NK-92 (cell line): ENCODE measurements around the gene RILP.

Experiments used
- DNase-seq: peaks from one replicate; lab custom pipeline; 2025; ENCODE audit not compliant: unreplicated experiment; lab: John Stamatoyannopoulos, UW

Gene RILP

DNA sequence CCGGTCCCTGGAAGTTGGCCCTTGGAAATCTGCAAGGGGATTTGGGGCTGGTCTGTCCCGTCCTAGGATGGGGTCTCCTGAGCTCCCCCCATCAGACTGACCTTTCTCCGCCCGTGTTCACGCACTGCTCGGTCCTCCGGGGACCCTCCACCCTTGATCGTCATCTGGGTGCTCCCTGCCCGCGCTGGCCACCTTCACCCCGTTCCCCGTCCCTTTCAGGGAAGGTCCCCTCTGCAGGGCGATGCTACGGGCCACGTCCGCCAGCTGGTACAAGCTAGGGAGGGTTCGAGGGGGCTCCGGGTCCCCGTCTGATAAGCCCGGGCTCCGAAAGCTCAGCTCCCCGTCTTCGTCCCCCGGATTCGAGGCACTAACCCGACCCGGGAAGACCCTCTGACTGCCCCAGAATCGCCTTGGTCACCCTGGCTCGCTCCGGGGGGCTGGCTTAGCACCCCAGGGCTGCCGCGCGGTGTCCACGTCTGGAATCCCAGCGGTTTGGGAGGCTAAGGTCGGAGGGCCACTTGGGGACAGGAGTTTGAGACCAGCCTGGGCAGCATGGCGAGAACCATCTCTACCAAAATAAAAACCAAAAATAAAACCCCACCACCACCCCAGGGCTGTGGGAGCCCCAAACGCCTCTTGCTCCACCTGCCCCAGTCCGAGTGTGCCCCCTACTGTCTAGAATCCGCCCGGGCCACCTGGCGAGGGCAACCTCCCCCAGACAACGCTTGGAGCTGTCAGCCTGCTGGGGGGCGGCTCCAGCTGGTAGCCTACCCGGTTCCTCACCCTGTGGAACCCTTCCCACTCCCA, 20.0 kb downstream of the RILP start:
- DNase-seq: no peak

DNA sequence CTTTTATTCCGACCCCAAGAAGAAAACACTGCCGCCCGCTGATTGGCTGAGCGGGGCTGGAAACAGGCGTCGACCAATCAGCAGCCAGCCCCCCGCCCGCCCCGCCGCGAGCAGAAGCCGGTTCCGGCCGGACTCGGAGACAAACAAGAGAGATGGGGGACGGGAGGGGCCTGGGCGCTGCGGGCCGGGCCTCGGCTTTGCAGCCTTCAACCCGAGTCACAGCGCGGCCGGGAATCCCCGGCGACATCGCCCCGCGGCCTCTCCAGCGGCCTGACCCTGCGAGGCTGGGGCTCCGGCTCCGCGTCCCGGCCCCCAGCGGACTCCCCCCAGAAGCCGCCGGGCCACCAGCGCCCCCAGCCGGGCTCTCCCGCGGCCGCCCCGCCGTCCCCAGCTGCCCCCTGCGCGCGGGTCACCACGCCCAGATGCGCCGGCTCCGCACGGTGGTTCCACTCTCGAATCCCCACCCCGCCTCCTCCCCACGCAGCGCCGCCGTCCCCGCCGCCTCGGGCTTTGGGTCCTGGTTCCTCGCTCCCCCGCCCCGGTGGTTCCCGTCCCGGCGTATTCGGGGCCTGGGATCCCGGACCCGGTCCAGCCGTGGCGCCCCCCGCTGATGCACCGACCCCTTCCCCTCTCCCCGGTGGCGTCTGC, 20.7 kb downstream of the RILP start:
- DNase-seq: peak; percentile 23

DNA sequence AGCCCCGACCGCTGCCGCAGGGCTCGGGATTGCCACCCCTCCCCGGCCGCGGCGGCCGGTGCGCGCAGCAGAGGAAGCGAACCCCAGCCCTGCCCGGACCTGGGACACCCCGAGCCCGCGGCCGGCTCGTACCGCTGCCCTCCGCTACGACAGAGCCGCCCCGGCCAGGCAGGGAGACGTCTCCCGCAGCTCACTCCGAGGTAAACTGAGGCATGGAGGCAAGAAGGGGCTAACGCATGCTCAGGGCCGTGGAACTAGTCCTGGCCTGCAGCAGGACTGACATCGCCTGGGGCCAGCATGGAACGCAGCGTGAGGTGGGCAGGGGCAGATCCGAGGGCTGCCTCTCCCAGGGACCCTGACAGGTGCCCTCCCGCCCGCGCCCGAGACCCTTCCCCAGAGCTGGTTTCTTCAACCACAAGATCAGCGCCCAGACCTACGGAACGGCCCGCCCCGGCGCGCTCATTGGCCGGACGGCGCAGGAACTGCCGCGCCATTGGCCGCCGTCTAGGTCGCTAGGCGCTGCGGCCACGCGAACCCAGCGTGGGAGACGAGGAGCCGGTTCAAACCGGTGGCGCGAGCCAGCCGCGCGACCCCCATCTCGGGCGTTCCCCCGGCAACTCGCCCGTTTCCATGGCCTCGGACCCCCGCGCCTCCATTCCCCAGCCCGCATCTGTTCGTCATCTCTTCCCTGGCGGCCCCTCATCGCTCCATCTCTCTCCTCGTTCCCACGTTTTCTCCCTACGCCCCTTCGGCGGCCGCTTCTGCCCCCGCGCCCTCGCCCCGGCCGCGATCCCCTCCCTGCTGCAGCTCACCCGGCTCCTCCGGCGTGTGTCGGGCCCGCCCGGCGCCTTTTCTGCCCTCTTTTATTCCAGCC, 21.4 kb downstream of the RILP start, which contains the start of gene SLC43A2:
Gene SLC43A2 (minus strand): TSS at position 853 of the 874 bp plus-strand sequence. CDS start 960 bp downstream, outside the sequence.
- DNase-seq: no peak

DNA sequence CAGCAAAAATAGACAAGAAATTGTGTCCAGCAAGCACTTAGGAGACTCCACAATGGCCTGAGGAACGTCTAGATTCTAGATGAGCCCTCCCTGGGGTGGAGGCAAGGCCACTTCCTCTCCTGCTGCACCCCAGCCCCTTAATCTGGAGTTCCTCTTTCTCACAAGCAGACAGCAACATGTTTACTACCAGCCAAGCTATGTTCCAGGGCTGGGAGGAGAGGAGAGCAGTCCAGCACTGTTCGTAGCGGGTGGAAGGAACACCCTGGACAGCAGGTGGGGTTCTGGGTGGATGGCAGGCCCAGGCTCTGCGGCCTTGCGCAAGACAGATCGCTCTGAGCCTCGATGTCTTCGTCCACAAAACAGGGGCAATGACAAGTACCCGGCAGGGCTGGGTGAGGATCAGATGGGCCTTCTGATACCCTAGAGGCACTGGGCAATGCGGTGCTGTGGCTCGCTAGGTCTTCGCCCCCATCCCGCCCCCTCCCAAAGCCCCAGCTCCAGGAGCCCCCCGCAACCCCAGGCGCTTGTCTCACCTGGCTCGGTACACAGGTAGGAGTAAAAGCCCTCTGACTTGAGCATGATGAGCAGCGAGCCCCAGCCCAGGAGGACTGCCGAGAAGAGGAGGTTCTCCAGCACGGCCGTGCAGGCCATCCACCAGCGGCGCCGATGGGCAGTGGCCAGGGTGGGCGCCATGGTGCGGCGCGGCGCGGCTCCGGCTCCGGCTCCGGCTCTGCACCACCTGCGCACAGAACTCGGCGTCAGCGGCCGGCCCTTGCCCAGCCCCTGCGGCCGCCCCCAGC, 22.3 kb downstream of the RILP start:
- DNase-seq: no peak

DNA sequence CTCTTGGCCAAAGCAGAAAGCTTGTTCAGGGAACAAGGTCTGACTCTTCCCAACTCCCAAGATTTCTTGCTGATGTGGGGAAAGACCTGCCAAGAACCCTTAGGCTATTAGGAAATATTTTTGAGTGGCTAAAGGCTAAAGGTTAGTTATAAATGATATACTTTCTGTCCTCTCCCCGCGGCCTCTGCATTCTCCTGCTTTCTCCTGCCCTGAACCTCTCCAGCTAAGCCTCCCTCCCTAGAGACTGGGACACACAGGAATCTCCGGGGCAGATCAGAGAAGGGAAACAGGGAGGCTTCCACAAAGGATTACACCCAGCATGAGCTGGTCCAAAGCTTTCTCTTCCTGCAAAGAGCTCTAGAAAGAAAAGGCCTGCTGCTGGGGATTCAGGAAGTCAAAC, 23.3 kb downstream of the RILP start:
- no peak for DNase-seq

DNA sequence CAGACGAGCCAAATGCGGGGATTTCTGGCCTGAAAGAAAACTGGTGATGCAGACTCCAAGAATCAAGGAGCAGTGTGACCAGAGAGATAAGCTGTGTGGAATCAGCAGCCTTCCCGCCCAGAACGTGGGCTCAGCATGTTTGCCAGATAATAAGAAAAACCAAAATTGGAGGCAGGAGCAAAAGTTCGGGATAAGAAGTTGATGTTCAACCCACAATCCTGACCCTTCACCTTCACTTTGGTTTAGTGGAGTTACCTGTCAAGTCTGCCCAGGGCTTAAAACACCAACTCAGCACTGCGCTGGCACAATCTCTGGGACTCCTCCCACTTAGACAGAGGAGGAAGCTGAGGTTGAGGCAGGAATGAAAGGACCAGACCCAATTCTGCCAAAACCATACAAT, 24.1 kb downstream of the RILP start:
- no peak for DNase-seq

- no peak for DNase-seq
These were observed 24.6 kb downstream of the RILP start for GRCh38 chr17:1625053-1625452.

DNA sequence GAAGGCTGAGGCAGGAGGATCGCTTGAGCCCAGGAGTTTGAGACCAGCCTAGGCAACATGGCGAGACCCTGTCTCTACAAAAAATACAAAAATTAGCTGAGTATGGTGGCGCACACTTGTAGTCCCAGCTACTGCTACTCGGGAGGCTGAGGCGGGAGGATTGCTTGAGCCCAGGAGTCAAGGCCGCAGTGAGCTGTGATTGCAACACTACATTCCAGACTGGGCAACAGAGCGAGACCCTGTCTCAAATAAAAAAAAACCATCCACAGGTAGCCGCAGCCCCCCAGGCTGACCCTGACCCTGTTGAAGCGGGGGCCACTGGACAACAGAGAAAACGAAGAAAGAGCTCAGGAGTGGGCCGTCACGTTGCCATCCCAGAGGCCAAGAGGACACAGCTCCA, 25.0 kb downstream of the RILP start:
- DNase-seq: no peak

- no peak for DNase-seq
These were observed 26.5 kb downstream of the RILP start for GRCh38 chr17:1623057-1623630.

- no peak for DNase-seq
These were observed 28.3 kb downstream of the RILP start for GRCh38 chr17:1621273-1621954.

GRCh38 chr17:1620486-1620885, 29.2 kb downstream of the RILP start:
- no peak for DNase-seq

- no peak for DNase-seq
These were observed 32.0 kb downstream of the RILP start for GRCh38 chr17:1617620-1618174.

DNA sequence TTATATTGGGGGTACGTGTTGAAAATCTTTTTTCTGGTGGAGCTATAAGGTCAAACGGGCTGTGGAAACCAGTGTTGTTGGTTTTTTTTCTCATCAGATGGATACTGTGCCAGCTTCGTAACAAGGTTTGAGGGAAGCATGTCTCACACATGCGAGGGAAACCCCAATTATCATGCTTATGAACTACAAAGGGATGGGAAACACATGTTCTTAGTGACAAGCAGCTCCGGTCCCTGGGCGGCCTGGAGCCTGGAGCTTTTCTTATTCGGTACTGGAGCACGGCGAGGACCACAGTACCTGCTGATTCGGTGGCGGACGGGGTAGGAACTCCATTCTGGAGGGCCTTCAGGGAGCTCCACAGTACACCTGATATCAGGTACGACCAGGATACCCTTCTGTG, 33.6 kb downstream of the RILP start:
- DNase-seq: no peak

DNA sequence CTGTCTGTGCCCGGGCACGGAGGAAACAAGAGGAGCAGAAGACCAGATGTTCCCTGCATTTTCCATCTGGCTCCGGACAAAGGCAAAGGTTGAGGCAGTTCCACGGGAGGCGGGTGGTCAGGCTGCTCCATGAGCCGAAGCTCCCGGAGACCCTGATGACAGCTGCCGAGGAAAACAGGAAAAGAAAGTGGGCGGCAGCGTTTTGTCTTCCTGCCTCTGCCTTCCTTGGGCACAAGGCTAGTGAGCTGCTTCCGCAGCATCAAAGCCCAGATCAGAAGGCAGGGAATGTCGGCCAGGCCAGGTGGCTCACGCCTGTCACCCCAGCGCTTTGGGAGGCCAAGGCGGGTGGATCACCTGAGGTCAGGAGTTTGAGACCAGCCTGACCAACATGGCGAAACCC, 37.3 kb downstream of the RILP start:
- no peak for DNase-seq

- DNase-seq: no peak
These were observed 38.0 kb downstream of the RILP start for GRCh38 chr17:1611715-1612114.

DNA sequence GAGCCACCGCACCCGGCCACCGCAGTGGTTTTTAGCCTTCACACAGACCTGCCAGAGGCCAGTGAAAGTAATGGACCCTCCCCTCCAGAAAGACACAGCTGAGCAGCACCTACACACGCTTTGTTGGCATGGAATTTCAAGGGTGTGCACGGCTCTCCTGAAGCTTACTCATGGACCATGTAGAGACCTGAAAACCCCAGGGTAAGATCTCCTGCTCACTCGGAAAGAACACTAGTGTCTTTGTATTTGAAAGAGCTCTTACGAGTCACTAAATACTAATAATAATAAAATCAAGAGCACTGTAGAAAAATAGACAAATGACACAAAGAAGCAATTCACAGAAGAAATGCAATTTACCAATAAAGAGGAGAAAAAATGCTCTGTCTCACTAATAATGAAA, 41.0 kb downstream of the RILP start:
- DNase-seq: no peak

DNA sequence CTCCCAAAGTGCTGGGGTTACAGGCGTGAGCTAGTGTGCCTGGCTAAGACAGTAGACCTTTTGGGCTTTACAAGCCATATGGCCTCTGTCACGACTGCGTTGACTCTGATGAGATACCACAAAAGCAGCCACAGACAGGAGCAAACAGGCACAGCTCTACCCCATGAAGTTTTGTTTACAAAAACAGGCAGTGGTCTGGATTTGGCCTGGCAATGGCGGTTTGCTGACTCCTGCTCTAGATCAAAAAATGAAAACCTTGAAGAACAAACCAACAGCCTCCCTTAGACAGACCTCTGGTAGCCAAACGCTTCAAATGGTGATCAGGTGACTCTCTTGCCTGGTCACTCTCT, 41.7 kb downstream of the RILP start:
- DNase-seq: no peak

GRCh38 chr17:1606352-1606985, 43.2 kb downstream of the RILP start:
- no peak for DNase-seq

GRCh38 chr17:1605681-1606351, 43.9 kb downstream of the RILP start:
- no peak for DNase-seq
